ENCODE data around the gene BTNL2. TPM values are rescaled to one million over a fixed set of nuclear protein-coding genes. Genes with fewer than 3 reads are reported as not detected.
A peak's percentile ranks its signal among the peaks of the same experiment; 100 is the strongest.
"Not testable (repeated sequence)": the region's sequence is repeated elsewhere in the genome, so short reads cannot be mapped to it uniquely, and the experiment has no call there.

The BTNL2 gene
- total and polyA plus RNA-seq, 9 of the 15 experiments (the other 6 are each of a cell fraction or from before 2014, with no cell fraction given), result not detected

- Histone ChIP-seq H2AFZ (ENCODE audit: low read depth, low read length) (no peak overlapping the region), H3K9me1 (ENCODE audit: control insufficient read depth, insufficient read depth, low read length) (no peaks in the 10 kb centered on the region), H3K27ac (ENCODE audit: extremely low read depth, low read depth, low read length) (no peak overlapping the region), H3K4me3 (no peak overlapping the region), H3K9ac (ENCODE audit: insufficient read depth in 1 of 2, low read depth in 2 of 2, low read length in 2 of 2) (no peak overlapping the region), H3K4me1 (replicated peaks in 1 of 2; ENCODE audit: control insufficient read depth in 2 of 2, insufficient read depth in 2 of 2, low read length in 2 of 2) (no peaks in the 10 kb centered on the region), H3K36me3 (ENCODE audit: control insufficient read depth, insufficient read depth, low read length) (no peaks in the 10 kb centered on the region), H3K27me3 (ENCODE audit: control insufficient read depth in 2 of 2, insufficient read depth in 2 of 2, low read length in 2 of 2) (peaks cover 12 to 24% of the 10 kb centered on the region in 2 experiments; a peak in 4 of 5 replicates), H3K4me2 (ENCODE audit: insufficient read depth, low read length) (no peak overlapping the region), H3K9me3 (replicated peaks; ENCODE audit: control insufficient read depth, insufficient read depth, low read depth, low read length) (no peaks in the 10 kb centered on the region), H4K20me1 (replicated peaks; ENCODE audit: control insufficient read depth, insufficient read depth, low read length) (no peaks in the 10 kb centered on the region), H3K79me2 (ENCODE audit: control insufficient read depth, insufficient read depth, low read length) (no peaks in the 10 kb centered on the region)
- no TSS peak for BruUV-seq (replicated peaks)
- ChIA-PET CTCF (ENCODE audit: low intra/inter-chr PET ratio) (no interaction called here), POLR2A (no interaction called here)
- peak; percentile 93 for TF ChIP-seq C11orf30 (IDR thresholded peaks at IDR 0.05; ENCODE audit: low read depth)
- TF ChIP-seq ZHX1 (conservative IDR thresholded peaks at IDR 0.05; ENCODE audit: low read length), result no peak
- peak; percentile 98 for TF ChIP-seq MAFK (IDR thresholded peaks at IDR 0.05; ENCODE audit: low read length)
- TF ChIP-seq MAFG (tag; conservative IDR thresholded peaks at IDR 0.05), result peak; percentile 92
- TF ChIP-seq ZNF316 (IDR thresholded peaks at IDR 0.05), result peak; percentile 97
- TF ChIP-seq MAFF (IDR thresholded peaks at IDR 0.05; ENCODE audit: low read length), result peak; percentile 97
- TF ChIP-seq CTBP1 (IDR thresholded peaks at IDR 0.05; ENCODE audit: borderline replicate concordance), result no peak
- TF ChIP-seq ZNF124 (CRISPR knock-in tag; IDR thresholded peaks at IDR 0.05), result no peak
- DNase-seq (ENCODE audit: extremely low read depth in 1 of 4, low spot score in 3 of 4) (no peak), ATAC-seq (no peak), FAIRE-seq (no peak)
- in situ Hi-C loops (cut with MboI) (no loop called here), intact Hi-C loops (cut with micrococcal nuclease) (no loop called here)
- WGBS (ENCODE audit: insufficient coverage, low coverage, missing lambda C conversion rate), result 0% methylated on average over 3 of the region's 3 CpGs
Measured at GRCh38 chr6:32367644-32368043, 39.3 kb downstream of the BTNL2 start.

DNA sequence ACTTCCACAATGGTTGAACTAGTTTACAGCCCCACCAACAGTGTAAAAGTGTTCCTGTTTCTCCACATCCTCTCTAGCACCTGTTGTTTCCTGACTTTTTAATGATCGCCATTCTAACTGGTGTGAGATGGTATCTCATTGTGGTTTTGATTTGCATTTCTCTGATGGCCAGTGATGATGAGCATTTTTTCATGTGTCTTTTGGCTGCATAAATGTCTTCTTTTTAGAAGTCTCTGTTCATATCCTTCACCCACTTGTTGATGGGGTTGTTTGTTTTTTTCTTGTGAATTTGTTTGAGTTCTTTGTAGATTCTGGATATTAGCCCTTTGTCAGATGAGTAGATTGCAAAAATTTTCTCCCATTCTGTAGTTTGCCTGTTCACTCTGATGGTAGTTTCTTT lies 47.8 kb downstream of the BTNL2 start:
- POLR2A ChIA-PET; H3K4me2 ChIP-seq (ENCODE audit: insufficient read depth, low read length); in situ Hi-C loops (cut with MboI); CTCF ChIA-PET (ENCODE audit: low intra/inter-chr PET ratio); H3K79me2 ChIP-seq (ENCODE audit: control insufficient read depth, insufficient read depth, low read length); H3K4me1 ChIP-seq (replicated peaks in 1 of 2; ENCODE audit: control insufficient read depth in 2 of 2, insufficient read depth in 2 of 2, low read length in 2 of 2); H3K36me3 ChIP-seq (ENCODE audit: control insufficient read depth, insufficient read depth, low read length); ATAC-seq; H3K9me1 ChIP-seq (ENCODE audit: control insufficient read depth, insufficient read depth, low read length); H3K27ac ChIP-seq (ENCODE audit: extremely low read depth, low read depth, low read length); DNase-seq (ENCODE audit: extremely low read depth in 1 of 4, low spot score in 3 of 4); BruUV-seq (replicated peaks); H3K4me3 ChIP-seq; H3K9me3 ChIP-seq (replicated peaks; ENCODE audit: control insufficient read depth, insufficient read depth, low read depth, low read length); H3K9ac ChIP-seq (ENCODE audit: insufficient read depth in 1 of 2, low read depth in 2 of 2, low read length in 2 of 2); FAIRE-seq; H4K20me1 ChIP-seq (replicated peaks; ENCODE audit: control insufficient read depth, insufficient read depth, low read length); intact Hi-C loops (cut with micrococcal nuclease); H2AFZ ChIP-seq (ENCODE audit: low read depth, low read length); H3K27me3 ChIP-seq (ENCODE audit: control insufficient read depth in 2 of 2, insufficient read depth in 2 of 2, low read length in 2 of 2): not testable (repeated sequence)
- no CpG with 5 or more reads among the region's 1 CpG for WGBS (ENCODE audit: insufficient coverage, low coverage, missing lambda C conversion rate)
